Activated CD4-positive, alpha-beta memory T cell treated with anti-CD3 and anti-CD28 coated beads, Interleukin-2, amount 10 ng/mL, durations not matched to agents 7 days and 5 days (primary cell): Measurements from ENCODE around the gene FCER1A. TPM values are rescaled to one million over a fixed set of nuclear protein-coding genes. Genes with fewer than 3 reads are reported as not detected.
"Not testable (repeated sequence)": the region's sequence is repeated elsewhere in the genome, so short reads cannot be mapped to it uniquely, and the experiment has no call there.

Experiments used
- CTCF ChIA-PET: fragments of 350-600 bp; sonication (Branson Sonifier 250); formaldehyde crosslinking; loops from one replicate; lab custom pipeline; 2021; ENCODE audit warnings: antibody characterized with exemption, inconsistent platforms; lab: Charles Lee
- POLR2A ChIA-PET: fragments of 350-600 bp; sonication (Branson Sonifier 250); formaldehyde crosslinking; loops from one replicate; lab custom pipeline; 2021; ENCODE audit warnings: antibody characterized with exemption; lab: Charles Lee
- DNase-seq: peaks from one replicate; pipeline ENCODE4 v3.0.0-alpha.2; 2020
- H3K27ac Mint-ChIP-seq: one replicate; pipeline ENCODE4 v1.8.0; 2021; ENCODE audit warnings: mild to moderate bottlenecking, mixed read lengths
- H3K27me3 Mint-ChIP-seq: one replicate; pipeline ENCODE4 v1.8.0; 2021; ENCODE audit warnings: mixed read lengths
- H3K36me3 Mint-ChIP-seq: one replicate; pipeline ENCODE4 v1.8.0; 2021; ENCODE audit warnings: low read depth, mixed read lengths
- H3K4me1 Mint-ChIP-seq: one replicate; pipeline ENCODE4 v1.8.0; 2021; ENCODE audit warnings: mixed read lengths
- H3K4me3 Mint-ChIP-seq: one replicate; pipeline ENCODE4 v1.8.0; 2021; ENCODE audit warnings: mild to moderate bottlenecking, mixed read lengths
- H3K9me3 Mint-ChIP-seq: one replicate; pipeline ENCODE4 v1.8.0; 2021; ENCODE audit warnings: mixed read lengths
- total RNA-seq, 2 experiments: library from RNA; stranded (reverse); gene quantifications; one replicate each; pipeline ENCODE4 v1.2.3, GENCODE V29; 2021

FCER1A gene
- total RNA-seq, 2 experiments from 2014 or later: not detected

- ChIA-PET CTCF (no interaction called here), POLR2A (no interaction called here)
- H3K4me3 Mint-ChIP-seq: no peak overlapping the region
- no peaks in the 10 kb centered on the region for H3K4me1 Mint-ChIP-seq
- H3K27me3 Mint-ChIP-seq: peaks cover 2% of the 10 kb centered on the region
- no peak overlapping the region for H3K27ac Mint-ChIP-seq
- DNase-seq: no peak
- no peaks in the 10 kb centered on the region for H3K9me3 Mint-ChIP-seq
- H3K36me3 Mint-ChIP-seq: no peaks in the 10 kb centered on the region
These were observed 9.5 kb downstream of the FCER1A start for GRCh38 chr1:159311679-159312078.

GRCh38 chr1:159315381-159315780 lies 13.2 kb downstream of the FCER1A start:
- H3K4me3 Mint-ChIP-seq: no peak overlapping the region
- CTCF ChIA-PET: no interaction called here
- H3K36me3 Mint-ChIP-seq: no peaks in the 10 kb centered on the region
- no peak for DNase-seq
- H3K27me3 Mint-ChIP-seq: no peaks in the 10 kb centered on the region
- no peaks in the 10 kb centered on the region for H3K4me1 Mint-ChIP-seq
- POLR2A ChIA-PET: no interaction called here
- no peaks in the 10 kb centered on the region for H3K9me3 Mint-ChIP-seq
- H3K27ac Mint-ChIP-seq: no peak overlapping the region

- no peaks in the 10 kb centered on the region for H3K4me1 Mint-ChIP-seq
- CTCF ChIA-PET: no interaction called here
- POLR2A ChIA-PET: no interaction called here
These were observed 16.8 kb downstream of the FCER1A start for GRCh38 chr1:159318784-159319551.

GRCh38 chr1:159334797-159335196 lies 32.7 kb downstream of the FCER1A start:
- Mint-ChIP-seq H3K36me3 (no peaks in the 10 kb centered on the region), H3K9me3 (no peaks in the 10 kb centered on the region), H3K4me1 (no peaks in the 10 kb centered on the region), H3K27ac (no peak overlapping the region), H3K4me3 (no peak overlapping the region), H3K27me3 (no peaks in the 10 kb centered on the region)
- ChIA-PET POLR2A (no interaction called here), CTCF (no interaction called here)
- no peak for DNase-seq

More at GRCh38 chr1:159318784-159319551, 16.8 kb downstream of the FCER1A start:
- no peak for DNase-seq
- Mint-ChIP-seq H3K9me3 (no peaks in the 10 kb centered on the region), H3K4me3 (no peak overlapping the region), H3K27me3 (peaks cover 5% of the 10 kb centered on the region), H3K36me3 (no peaks in the 10 kb centered on the region), H3K27ac (no peak overlapping the region)

GRCh38 chr1:159338018-159338417 lies 35.9 kb downstream of the FCER1A start:
- no peak overlapping the region for H3K27ac Mint-ChIP-seq
- DNase-seq: no peak
- CTCF ChIA-PET: no interaction called here
- POLR2A ChIA-PET: no interaction called here
- no peaks in the 10 kb centered on the region for H3K4me1 Mint-ChIP-seq
- no peaks in the 10 kb centered on the region for H3K27me3 Mint-ChIP-seq
- H3K4me3 Mint-ChIP-seq: no peak overlapping the region
- H3K36me3 Mint-ChIP-seq: no peaks in the 10 kb centered on the region
- no peaks in the 10 kb centered on the region for H3K9me3 Mint-ChIP-seq

- H3K9me3 Mint-ChIP-seq: no peaks in the 10 kb centered on the region
- no peaks in the 10 kb centered on the region for H3K27me3 Mint-ChIP-seq
These were observed 37.4 kb downstream of the FCER1A start for GRCh38 chr1:159339536-159339935.

GRCh38 chr1:159341736-159342135 lies 39.6 kb downstream of the FCER1A start:
- no peak overlapping the region for H3K4me3 Mint-ChIP-seq
- no peaks in the 10 kb centered on the region for H3K4me1 Mint-ChIP-seq
- ChIA-PET POLR2A (no interaction called here), CTCF (interaction anchor here (1.1 kb wide), 1 partner anchor 666 kb away, joined by 3 read pairs; no protein-coding TSS in a partner anchor)
- H3K27me3 Mint-ChIP-seq: peaks cover 3% of the 10 kb centered on the region
- DNase-seq: no peak
- H3K27ac Mint-ChIP-seq: no peak overlapping the region
- H3K36me3 Mint-ChIP-seq: no peaks in the 10 kb centered on the region
- no peaks in the 10 kb centered on the region for H3K9me3 Mint-ChIP-seq

More at GRCh38 chr1:159339536-159339935, 37.4 kb downstream of the FCER1A start:
- CTCF ChIA-PET: no interaction called here
- H3K36me3 Mint-ChIP-seq: no peaks in the 10 kb centered on the region
- H3K4me3 Mint-ChIP-seq: no peak overlapping the region
- no peaks in the 10 kb centered on the region for H3K4me1 Mint-ChIP-seq
- no peak for DNase-seq
- no peak overlapping the region for H3K27ac Mint-ChIP-seq
- POLR2A ChIA-PET: no interaction called here

- no peaks in the 10 kb centered on the region for H3K36me3 Mint-ChIP-seq
- H3K4me1 Mint-ChIP-seq: no peaks in the 10 kb centered on the region
- DNase-seq: no peak
- ChIA-PET CTCF (interaction anchor here (1.1 kb wide), 1 partner anchor 665 kb away, joined by 3 read pairs; no protein-coding TSS in a partner anchor), POLR2A (no interaction called here)
- H3K9me3 Mint-ChIP-seq: no peaks in the 10 kb centered on the region
- H3K27me3 Mint-ChIP-seq: peaks cover 3% of the 10 kb centered on the region
- no peak overlapping the region for H3K27ac Mint-ChIP-seq
- H3K4me3 Mint-ChIP-seq: no peak overlapping the region
These were observed 40.8 kb downstream of the FCER1A start for GRCh38 chr1:159342761-159343425.

- H3K4me3 Mint-ChIP-seq, H3K9me3 Mint-ChIP-seq, DNase-seq, H3K27ac Mint-ChIP-seq, H3K36me3 Mint-ChIP-seq, CTCF ChIA-PET, H3K27me3 Mint-ChIP-seq, POLR2A ChIA-PET, H3K4me1 Mint-ChIP-seq: not testable (repeated sequence)
These were observed 47.2 kb downstream of the FCER1A start for GRCh38 chr1:159349374-159349773.

- H3K9me3 Mint-ChIP-seq: no peaks in the 10 kb centered on the region
- H3K4me3 Mint-ChIP-seq: no peak overlapping the region
- ChIA-PET POLR2A (no interaction called here), CTCF (no interaction called here)
- H3K4me1 Mint-ChIP-seq: no peaks in the 10 kb centered on the region
- H3K27ac Mint-ChIP-seq: no peak overlapping the region
- no peak for DNase-seq
- H3K36me3 Mint-ChIP-seq: no peaks in the 10 kb centered on the region
- no peaks in the 10 kb centered on the region for H3K27me3 Mint-ChIP-seq
These were observed 50.3 kb downstream of the FCER1A start for GRCh38 chr1:159352436-159352835.

Other genes starting within 250 kb of the FCER1A start
- 10 to 100 TPM; 28.1 to 28.2 TPM for gene AIM2, start 225.6 kb upstream of the FCER1A start, total RNA-seq
- not detected for gene CADM3, start 130.7 kb upstream of the FCER1A start, total RNA-seq
- gene ACKR1, start 97.5 kb upstream of the FCER1A start, total RNA-seq: not detected
- gene OR10J4, start 129.9 kb downstream of the FCER1A start, total RNA-seq: not detected
- not detected for gene OR10J1, start 137.4 kb downstream of the FCER1A start, total RNA-seq
- gene OR10J5, start 233.7 kb downstream of the FCER1A start, total RNA-seq: not detected